Inferior parietal cortex (tissue), 1 donor: ENCODE results near the gene FAM50A.

Experiments
- DNase-seq: peaks from one replicate; pipeline ENCODE4 v3.0.0-alpha.2; 2016; ENCODE audit errors: extremely low spot score

The FAM50A gene

GRCh38 chrX:154437971-154438893 is 5.7 kb upstream of the FAM50A start:
- DNase-seq: no peak

GRCh38 chrX:154439841-154440240 is 4.1 kb upstream of the FAM50A start:
- DNase-seq: no peak

GRCh38 chrX:154440623-154441357 is 3.2 kb upstream of the FAM50A start:
- no peak for DNase-seq

GRCh38 chrX:154441564-154441963 is 2.4 kb upstream of the FAM50A start:
- DNase-seq: no peak

- no peak for DNase-seq
These were observed 1.8 kb upstream of the FAM50A start for GRCh38 chrX:154441984-154442707.

- no peak for DNase-seq
These were observed 446 bp upstream of the FAM50A start for GRCh38 chrX:154443479-154443910.

- DNase-seq: no peak
These were observed 860 bp downstream of the FAM50A start for GRCh38 chrX:154444755-154445246.

- DNase-seq: no peak
These were observed 1.8 kb downstream of the FAM50A start for GRCh38 chrX:154445776-154446175.

- no peak for DNase-seq
These were observed 2.5 kb downstream of the FAM50A start for GRCh38 chrX:154446430-154446829.

GRCh38 chrX:154448484-154448883 is 4.5 kb downstream of the FAM50A start:
- no peak for DNase-seq

GRCh38 chrX:154449618-154450017 is 5.7 kb downstream of the FAM50A start:
- DNase-seq: no peak

- DNase-seq: no peak
These were observed 6.4 kb downstream of the FAM50A start for GRCh38 chrX:154450312-154450711.

- DNase-seq: no peak
These were observed 8.9 kb downstream of the FAM50A start for GRCh38 chrX:154452823-154453222.

- no peak for DNase-seq
These were observed 13.7 kb downstream of the FAM50A start for GRCh38 chrX:154457491-154458115.

GRCh38 chrX:154458116-154458953 is 14.4 kb downstream of the FAM50A start, which contains the start of gene PLXNA3:
Gene PLXNA3, plus strand, starts transcription at chrX:154458281. Its CDS starts 1,903 bp downstream, at chrX:154460184.
- no peak for DNase-seq

GRCh38 chrX:154458954-154459778 is 15.2 kb downstream of the FAM50A start:
- no peak for DNase-seq

- DNase-seq: no peak
These were observed 15.9 kb downstream of the FAM50A start for GRCh38 chrX:154459832-154460231.

GRCh38 chrX:154460326-154460725 is 16.4 kb downstream of the FAM50A start:
- no peak for DNase-seq

- DNase-seq: no peak
These were observed 18.5 kb downstream of the FAM50A start for GRCh38 chrX:154462396-154462795.
